KMS-11 (cell line): ENCODE results near the gene MYCN.

ENCODE experiments used
- H2AFZ ChIP-seq: fragments of 200-600 bp; sonication (generic); 2 replicates; pipeline ENCODE4 v1.6.1; 2016; ENCODE audit warnings: antibody characterized with exemption, mixed run types, low read depth
- H3K27ac ChIP-seq: fragments of 200-600 bp; sonication (generic); 2 replicates; pipeline ENCODE4 v1.6.1; 2016; ENCODE audit warnings: mild to moderate bottlenecking, mixed run types
- H3K27me3 ChIP-seq: fragments of 200-600 bp; sonication (generic); 2 replicates; pipeline ENCODE4 v1.6.1; 2017; ENCODE audit warnings: mild to moderate bottlenecking, low read depth, mixed run types, moderate library complexity; ENCODE audit not compliant: insufficient read depth
- H3K36me3 ChIP-seq: fragments of 200-600 bp; sonication (generic); 2 replicates; pipeline ENCODE4 v1.6.1; 2017; ENCODE audit warnings: mild to moderate bottlenecking, mixed run types; ENCODE audit not compliant: insufficient read depth
- H3K4me1 ChIP-seq: fragments of 200-600 bp; sonication (generic); 2 replicates; pipeline ENCODE4 v1.6.1; 2016; ENCODE audit warnings: mild to moderate bottlenecking, low read depth, mixed run types; ENCODE audit not compliant: poor library complexity, severe bottlenecking
- H3K4me2 ChIP-seq: fragments of 200-600 bp; sonication (generic); 2 replicates; pipeline ENCODE4 v1.7.0; 2016; ENCODE audit warnings: mild to moderate bottlenecking, mixed run types
- H3K4me3 ChIP-seq: fragments of 200-600 bp; sonication (generic); IDR thresholded peaks from 2 replicates; pipeline ENCODE4 v1.6.1; 2017; ENCODE audit warnings: low read depth, low read length, mixed read lengths; ENCODE audit not compliant: insufficient read depth
- H3K79me2 ChIP-seq: fragments of 200-600 bp; sonication (generic); 2 replicates; pipeline ENCODE4 v1.6.1; 2016; ENCODE audit warnings: low read depth, mixed run types; ENCODE audit not compliant: insufficient read depth
- H3K9ac ChIP-seq: fragments of 200-600 bp; sonication (generic); 2 replicates; pipeline ENCODE4 v1.6.1; 2016; ENCODE audit warnings: mild to moderate bottlenecking, mixed run types
- H4K20me1 ChIP-seq: fragments of 200-600 bp; sonication (generic); 2 replicates; pipeline ENCODE4 v1.6.1; 2016; ENCODE audit warnings: mild to moderate bottlenecking, mixed run types; ENCODE audit not compliant: insufficient read depth
- CTCF ChIP-seq: fragments of 200-600 bp; sonication (generic); conservative IDR thresholded peaks from 2 replicates; pipeline ENCODE4 v1.6.1; 2017; ENCODE audit warnings: low read depth, mild to moderate bottlenecking, antibody characterized with exemption, low read length, moderate library complexity, mixed read lengths

MYCN gene

GRCh38 chr2:15932394-15933183, 7.8 kb upstream of the MYCN start:
- Histone ChIP-seq H2AFZ (no peak overlapping the region), H4K20me1 (no peaks in the 10 kb centered on the region)

GRCh38 chr2:15933184-15933845, 7.0 kb upstream of the MYCN start:
- H4K20me1 ChIP-seq = no peaks in the 10 kb centered on the region
- H3K4me3 ChIP-seq = no peak overlapping the region
- H3K36me3 ChIP-seq = no peaks in the 10 kb centered on the region
- H3K27ac ChIP-seq = no peak overlapping the region
- H3K9ac ChIP-seq = no peak overlapping the region
- H3K4me2 ChIP-seq = no peak overlapping the region
- no peak for TF ChIP-seq CTCF
- H3K27me3 ChIP-seq = no peaks in the 10 kb centered on the region
- H3K4me1 ChIP-seq = no peaks in the 10 kb centered on the region
- H3K79me2 ChIP-seq = no peaks in the 10 kb centered on the region
- no peak overlapping the region for H2AFZ ChIP-seq

More at GRCh38 chr2:15932394-15933183, 7.8 kb upstream of the MYCN start:
- Histone ChIP-seq H3K27me3 (no peaks in the 10 kb centered on the region), H3K4me2 (no peak overlapping the region), H3K27ac (no peak overlapping the region), H3K36me3 (no peaks in the 10 kb centered on the region), H3K4me3 (no peak overlapping the region), H3K9ac (no peak overlapping the region), H3K79me2 (no peaks in the 10 kb centered on the region), H3K4me1 (no peaks in the 10 kb centered on the region)
- no peak for TF ChIP-seq CTCF

GRCh38 chr2:15934291-15934945, 5.9 kb upstream of the MYCN start:
- no peak for TF ChIP-seq CTCF
- no peak overlapping the region for H3K4me2 ChIP-seq
- H3K79me2 ChIP-seq = no peaks in the 10 kb centered on the region
- H4K20me1 ChIP-seq = no peaks in the 10 kb centered on the region
- H3K36me3 ChIP-seq = no peaks in the 10 kb centered on the region
- H3K9ac ChIP-seq = no peak overlapping the region
- H3K4me3 ChIP-seq = no peak overlapping the region
- H2AFZ ChIP-seq = no peak overlapping the region
- H3K4me1 ChIP-seq = peaks cover 8% of the 10 kb centered on the region
- no peaks in the 10 kb centered on the region for H3K27me3 ChIP-seq
- H3K27ac ChIP-seq = no peak overlapping the region

- Histone ChIP-seq H3K27ac (no peak overlapping the region), H3K79me2 (0 out of 2 replicates have a peak, but pooled peaks cover 3% of the 10 kb centered on the region), H3K27me3 (no peaks in the 10 kb centered on the region), H2AFZ (no peak overlapping the region), H3K4me3 (no peak overlapping the region), H3K4me1 (peaks cover 8% of the 10 kb centered on the region), H3K36me3 (no peaks in the 10 kb centered on the region), H3K9ac (no peak overlapping the region), H4K20me1 (no peaks in the 10 kb centered on the region), H3K4me2 (no peak overlapping the region)
- TF ChIP-seq CTCF = no peak
These were observed 5.2 kb upstream of the MYCN start for GRCh38 chr2:15935189-15935588.
